ENCODE measurements around the gene BICRAL. TPM values are rescaled to one million over a fixed set of nuclear protein-coding genes. Genes with fewer than 3 reads are reported as not detected.
"Not testable (repeated sequence)": the region's sequence is repeated elsewhere in the genome, so short reads cannot be mapped to it uniquely, and the experiment has no call there.

The BICRAL gene
- total and polyA plus RNA-seq, 5 donors, result 3.9 to 13.6 (median 12.6) TPM

- intact Hi-C loops (cut with DNase I); DNase-seq; H3K4me3 ChIP-seq (ENCODE audit: low read length); H3K27me3 ChIP-seq (ENCODE audit: control insufficient read depth, insufficient read depth); ATAC-seq; H3K27ac ChIP-seq (ENCODE audit: low read length); H3K4me1 ChIP-seq (ENCODE audit: control insufficient read depth, insufficient read depth, low read length); H3K9me3 ChIP-seq (ENCODE audit: control insufficient read depth, low read length): not testable (repeated sequence)
- WGBS, result 95% methylated on average over 3 of the region's 3 CpGs
These were observed 15.8 kb downstream of the BICRAL start for GRCh38 chr6:42797696-42798095.

GRCh38 chr6:42805297-42805861 is 23.5 kb downstream of the BICRAL start:
- H3K27ac ChIP-seq (ENCODE audit: low read length), result no peak overlapping the region
- H3K27me3 ChIP-seq (ENCODE audit: control insufficient read depth, insufficient read depth), result no peaks in the 10 kb centered on the region
- ATAC-seq, result no peak
- WGBS, result 93% methylated on average over 7 of the region's 7 CpGs
- intact Hi-C loops (cut with DNase I), result no loop called here
- no peak for DNase-seq
- no peak overlapping the region for H3K4me3 ChIP-seq (ENCODE audit: low read length)
- no peaks in the 10 kb centered on the region for H3K9me3 ChIP-seq (ENCODE audit: control insufficient read depth, low read length)
- H3K4me1 ChIP-seq (ENCODE audit: control insufficient read depth, insufficient read depth, low read length), result peaks cover 2% of the 10 kb centered on the region

DNA sequence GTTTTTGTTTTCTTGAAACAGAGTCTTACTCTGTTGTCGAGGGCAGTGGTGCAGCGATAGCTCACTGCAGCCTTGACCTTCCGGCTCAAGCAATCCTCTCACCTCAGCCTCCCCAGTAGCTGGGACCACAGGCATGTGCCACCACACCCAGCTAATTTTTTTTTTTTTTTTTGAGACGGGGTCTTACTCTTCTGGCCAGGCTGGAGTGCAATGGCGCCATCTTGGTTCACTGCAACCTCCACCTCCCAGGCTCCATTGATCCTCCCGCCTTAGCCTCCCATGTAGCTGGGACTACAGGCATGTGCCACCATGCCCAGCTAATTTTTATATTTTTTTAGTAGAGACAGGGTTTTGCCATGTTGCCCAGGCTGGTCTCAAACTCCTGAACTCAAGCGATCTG is 24.5 kb downstream of the BICRAL start:
- H3K27ac ChIP-seq (ENCODE audit: low read length); ATAC-seq: not testable (repeated sequence)

DNA sequence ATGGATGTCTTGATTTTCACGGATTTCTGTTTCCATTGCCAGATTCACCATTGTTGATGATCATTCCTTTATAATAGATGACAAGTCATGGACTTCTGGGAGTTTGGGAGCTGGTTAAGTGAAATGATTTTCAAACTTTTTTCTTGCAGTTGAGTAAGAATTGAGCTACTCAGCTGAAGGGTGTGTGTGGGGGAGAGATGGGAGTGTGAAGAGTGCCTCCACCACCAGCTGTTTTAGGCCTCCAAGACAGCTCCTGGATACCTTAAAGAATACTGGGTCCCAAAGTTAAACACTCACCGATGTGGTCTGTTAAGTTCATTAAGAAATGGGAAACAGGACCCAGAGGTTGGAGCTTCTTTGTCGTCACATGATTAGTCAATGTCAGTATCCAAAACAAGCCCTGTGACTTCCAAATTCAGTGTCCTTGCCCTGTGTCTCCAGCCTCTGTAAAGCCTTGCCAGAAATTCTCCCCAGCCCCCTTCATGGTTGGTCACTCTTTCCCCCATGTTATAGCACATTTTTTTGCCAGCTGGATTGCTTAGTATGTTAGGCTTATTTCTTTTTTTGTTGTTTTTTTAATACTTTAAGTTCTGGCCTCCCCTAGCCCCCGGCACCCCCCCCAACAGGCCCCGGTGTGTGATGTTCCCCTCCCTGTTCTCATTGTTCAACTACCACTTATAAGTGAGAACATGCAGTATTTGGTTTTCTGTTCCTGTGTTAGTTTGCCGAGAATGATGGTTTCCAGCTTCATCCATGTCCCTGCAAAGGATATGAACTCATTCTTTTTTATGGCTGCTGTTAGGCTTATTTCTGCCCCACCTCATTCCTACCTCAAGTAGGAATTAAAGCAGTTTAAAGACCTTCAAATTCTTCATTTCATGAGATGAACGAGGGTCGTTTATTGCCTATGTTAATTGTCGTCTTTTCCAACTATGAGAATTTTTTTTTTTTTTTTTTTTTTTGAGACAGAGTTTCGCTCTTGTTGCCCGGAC is 26.9 kb downstream of the BICRAL start:
- DNase-seq, result no peak
- 77% methylated on average over 11 of the region's 11 CpGs for WGBS
- H3K4me1 ChIP-seq (ENCODE audit: control insufficient read depth, insufficient read depth, low read length), result peaks cover 2% of the 10 kb centered on the region
- no peaks in the 10 kb centered on the region for H3K27me3 ChIP-seq (ENCODE audit: control insufficient read depth, insufficient read depth)
- intact Hi-C loops (cut with DNase I), result no loop called here
- H3K4me3 ChIP-seq (ENCODE audit: low read length), result no peak overlapping the region
- H3K27ac ChIP-seq (ENCODE audit: low read length), result no peak overlapping the region
- ATAC-seq, result peak in 1 of 2 donors; percentile 41
- H3K9me3 ChIP-seq (ENCODE audit: control insufficient read depth, low read length), result no peaks in the 10 kb centered on the region

More for the DNA sequence above, 24.5 kb downstream of the BICRAL start:
- H3K9me3 ChIP-seq (ENCODE audit: control insufficient read depth, low read length); intact Hi-C loops (cut with DNase I); DNase-seq; H3K4me3 ChIP-seq (ENCODE audit: low read length); H3K27me3 ChIP-seq (ENCODE audit: control insufficient read depth, insufficient read depth); H3K4me1 ChIP-seq (ENCODE audit: control insufficient read depth, insufficient read depth, low read length): not testable (repeated sequence)
- 98% methylated on average over 7 of the region's 7 CpGs for WGBS

GRCh38 chr6:42813074-42813645 is 31.3 kb downstream of the BICRAL start:
- DNase-seq, result no peak
- no peaks in the 10 kb centered on the region for H3K27me3 ChIP-seq (ENCODE audit: control insufficient read depth, insufficient read depth)
- no peak overlapping the region for H3K4me3 ChIP-seq (ENCODE audit: low read length)
- peaks cover 2% of the 10 kb centered on the region for H3K4me1 ChIP-seq (ENCODE audit: control insufficient read depth, insufficient read depth, low read length)
- no peak overlapping the region for H3K27ac ChIP-seq (ENCODE audit: low read length)
- H3K9me3 ChIP-seq (ENCODE audit: control insufficient read depth, low read length), result no peaks in the 10 kb centered on the region
- ATAC-seq, result no peak
- intact Hi-C loops (cut with DNase I), result no loop called here
- WGBS, result 73% methylated on average over 2 of the region's 2 CpGs

- Histone ChIP-seq H3K4me1 (ENCODE audit: control insufficient read depth, insufficient read depth, low read length) (no peaks in the 10 kb centered on the region), H3K9me3 (ENCODE audit: control insufficient read depth, low read length) (no peaks in the 10 kb centered on the region), H3K4me3 (ENCODE audit: low read length) (no peak overlapping the region), H3K27ac (ENCODE audit: low read length) (no peak overlapping the region), H3K27me3 (ENCODE audit: control insufficient read depth, insufficient read depth) (no peaks in the 10 kb centered on the region)
- DNase-seq (no peak), ATAC-seq (no peak)
- intact Hi-C loops (cut with DNase I), result no loop called here
- WGBS, result 91% methylated on average over 5 of the region's 5 CpGs
These were observed 32.1 kb downstream of the BICRAL start for GRCh38 chr6:42813906-42814444.

DNA sequence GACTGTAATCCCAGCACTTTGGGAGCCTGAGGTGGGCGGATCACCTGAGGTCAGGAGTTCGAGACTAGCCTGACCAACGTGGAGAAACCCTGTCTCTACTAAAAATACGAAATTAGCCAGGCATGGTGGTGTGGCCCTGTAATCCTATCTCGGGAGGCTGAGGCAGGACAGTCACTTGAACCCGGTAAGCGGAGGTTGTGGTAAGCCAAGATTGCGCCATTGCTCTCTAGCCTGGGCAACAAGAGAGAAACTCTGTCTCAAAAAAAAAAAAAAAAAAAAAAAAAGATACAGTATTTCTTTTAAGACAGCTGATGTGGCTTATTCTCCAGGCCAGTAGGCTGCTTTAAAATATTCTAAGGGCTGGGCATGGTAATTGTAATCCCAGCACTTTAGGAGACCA is 33.9 kb downstream of the BICRAL start:
- H3K9me3 ChIP-seq (ENCODE audit: control insufficient read depth, low read length); H3K27me3 ChIP-seq (ENCODE audit: control insufficient read depth, insufficient read depth); ATAC-seq; DNase-seq; intact Hi-C loops (cut with DNase I); H3K4me3 ChIP-seq (ENCODE audit: low read length); H3K27ac ChIP-seq (ENCODE audit: low read length); H3K4me1 ChIP-seq (ENCODE audit: control insufficient read depth, insufficient read depth, low read length): not testable (repeated sequence)
- 95% methylated on average over 8 of the region's 8 CpGs for WGBS

DNA sequence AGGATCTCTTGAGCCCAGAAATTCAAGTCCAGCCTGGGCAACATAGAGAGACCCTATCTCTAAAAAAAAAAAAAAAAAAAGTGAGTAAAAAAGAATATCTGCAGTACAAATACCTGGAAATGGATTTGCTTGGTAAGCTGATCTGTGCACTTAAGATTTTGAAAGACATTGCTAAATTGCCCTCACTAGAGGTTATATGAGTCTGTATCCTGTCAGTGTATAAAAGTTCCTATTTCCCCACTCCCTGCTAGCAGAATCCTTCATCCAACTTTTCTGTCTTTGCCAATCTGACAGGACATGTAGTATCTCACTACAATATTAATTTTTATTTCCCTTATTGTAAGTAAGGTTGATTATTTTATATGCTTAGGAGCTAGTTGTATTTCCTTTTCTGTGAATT is 36.1 kb downstream of the BICRAL start:
- H3K4me3 ChIP-seq (ENCODE audit: low read length), result no peak overlapping the region
- intact Hi-C loops (cut with DNase I), result no loop called here
- no peaks in the 10 kb centered on the region for H3K9me3 ChIP-seq (ENCODE audit: control insufficient read depth, low read length)
- DNase-seq (no peak), ATAC-seq (no peak)
- H3K4me1 ChIP-seq (ENCODE audit: control insufficient read depth, insufficient read depth, low read length), result peaks cover 8% of the 10 kb centered on the region
- no peaks in the 10 kb centered on the region for H3K27me3 ChIP-seq (ENCODE audit: control insufficient read depth, insufficient read depth)
- H3K27ac ChIP-seq (ENCODE audit: low read length), result no peak overlapping the region

DNA sequence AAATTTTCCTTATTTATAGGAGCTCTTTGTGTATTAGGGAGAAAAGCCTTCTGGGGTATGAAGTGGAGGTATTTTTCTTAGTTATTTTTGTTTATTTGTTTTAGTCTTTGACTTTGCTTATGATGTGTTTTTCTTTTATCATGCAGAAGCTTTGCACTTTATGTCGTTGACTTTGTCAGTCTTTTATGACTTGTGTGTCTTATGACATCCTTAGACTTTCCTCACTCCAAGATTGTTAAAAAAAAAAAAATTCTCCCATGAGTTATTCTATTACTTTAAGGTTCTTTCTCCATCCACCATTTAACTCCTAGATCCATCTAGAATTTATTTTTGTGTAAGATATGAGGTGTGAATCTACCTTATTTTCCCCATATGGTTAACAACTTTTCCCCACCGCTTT is 36.6 kb downstream of the BICRAL start:
- Histone ChIP-seq H3K27me3 (ENCODE audit: control insufficient read depth, insufficient read depth) (no peaks in the 10 kb centered on the region), H3K4me3 (ENCODE audit: low read length) (no peak overlapping the region), H3K4me1 (ENCODE audit: control insufficient read depth, insufficient read depth, low read length) (peaks cover 8% of the 10 kb centered on the region), H3K9me3 (ENCODE audit: control insufficient read depth, low read length) (no peaks in the 10 kb centered on the region), H3K27ac (ENCODE audit: low read length) (no peak overlapping the region)
- 89% methylated on average over 2 of the region's 2 CpGs for WGBS
- no peak for ATAC-seq
- intact Hi-C loops (cut with DNase I), result no loop called here
- no peak for DNase-seq

GRCh38 chr6:42818878-42819277 is 37.0 kb downstream of the BICRAL start:
- intact Hi-C loops (cut with DNase I), result no loop called here
- Histone ChIP-seq H3K4me3 (ENCODE audit: low read length) (no peak overlapping the region), H3K9me3 (ENCODE audit: control insufficient read depth, low read length) (no peaks in the 10 kb centered on the region), H3K27ac (ENCODE audit: low read length) (no peak overlapping the region), H3K4me1 (ENCODE audit: control insufficient read depth, insufficient read depth, low read length) (peaks cover 8% of the 10 kb centered on the region), H3K27me3 (ENCODE audit: control insufficient read depth, insufficient read depth) (no peaks in the 10 kb centered on the region)
- ATAC-seq (no peak), DNase-seq (no peak)
- 75% methylated on average over 3 of the region's 3 CpGs for WGBS

Data from right cardiac atrium (tissue), 5 donors.